D721Med (cell line): ENCODE measurements around the gene FAM117B.

Source experiments
- DNase-seq: peaks from one replicate; pipeline ENCODE4 v3.0.0; 2011; ENCODE audit warnings: low spot score; ENCODE audit not compliant: insufficient read length
- FAIRE-seq: peaks from 2 replicates; lab custom pipeline; 2011; peaks lifted over from hg19 to GRCh38; lab: Jason Lieb, UNC
- TF ChIP-seq, protein P1 (sequence below): IDR thresholded peaks from 2 replicates; pipeline ENCODE4 v1.5.1; 2012; ENCODE audit warnings: mild to moderate bottlenecking, control low read depth; ENCODE audit not compliant: insufficient read depth; ENCODE audit errors: missing control alignments

The FAM117B gene

DNA sequence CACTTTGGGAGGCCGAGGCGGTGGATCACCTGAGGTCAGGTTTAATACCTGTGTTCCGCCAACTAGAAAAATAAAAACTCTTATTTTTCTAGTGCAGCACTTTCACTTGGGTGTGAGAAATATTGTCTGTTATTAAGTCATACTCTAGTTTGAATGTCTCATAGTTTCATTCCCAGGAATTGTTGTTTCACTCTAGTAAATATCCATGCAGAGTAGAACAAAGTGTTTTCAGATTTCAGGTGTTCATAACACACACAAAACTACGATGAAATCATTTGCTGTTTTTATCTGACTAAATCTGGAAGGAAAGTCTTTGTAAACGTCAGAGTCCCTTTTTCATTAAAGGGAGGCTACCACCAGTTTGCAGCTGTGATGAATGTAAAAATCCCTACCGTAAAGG is 4.0 kb downstream of the FAM117B start:
- FAIRE-seq (no peak), DNase-seq (no peak)
- TF ChIP-seq, protein P1, sequence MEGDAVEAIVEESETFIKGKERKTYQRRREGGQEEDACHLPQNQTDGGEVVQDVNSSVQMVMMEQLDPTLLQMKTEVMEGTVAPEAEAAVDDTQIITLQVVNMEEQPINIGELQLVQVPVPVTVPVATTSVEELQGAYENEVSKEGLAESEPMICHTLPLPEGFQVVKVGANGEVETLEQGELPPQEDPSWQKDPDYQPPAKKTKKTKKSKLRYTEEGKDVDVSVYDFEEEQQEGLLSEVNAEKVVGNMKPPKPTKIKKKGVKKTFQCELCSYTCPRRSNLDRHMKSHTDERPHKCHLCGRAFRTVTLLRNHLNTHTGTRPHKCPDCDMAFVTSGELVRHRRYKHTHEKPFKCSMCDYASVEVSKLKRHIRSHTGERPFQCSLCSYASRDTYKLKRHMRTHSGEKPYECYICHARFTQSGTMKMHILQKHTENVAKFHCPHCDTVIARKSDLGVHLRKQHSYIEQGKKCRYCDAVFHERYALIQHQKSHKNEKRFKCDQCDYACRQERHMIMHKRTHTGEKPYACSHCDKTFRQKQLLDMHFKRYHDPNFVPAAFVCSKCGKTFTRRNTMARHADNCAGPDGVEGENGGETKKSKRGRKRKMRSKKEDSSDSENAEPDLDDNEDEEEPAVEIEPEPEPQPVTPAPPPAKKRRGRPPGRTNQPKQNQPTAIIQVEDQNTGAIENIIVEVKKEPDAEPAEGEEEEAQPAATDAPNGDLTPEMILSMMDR, result no peak

DNA sequence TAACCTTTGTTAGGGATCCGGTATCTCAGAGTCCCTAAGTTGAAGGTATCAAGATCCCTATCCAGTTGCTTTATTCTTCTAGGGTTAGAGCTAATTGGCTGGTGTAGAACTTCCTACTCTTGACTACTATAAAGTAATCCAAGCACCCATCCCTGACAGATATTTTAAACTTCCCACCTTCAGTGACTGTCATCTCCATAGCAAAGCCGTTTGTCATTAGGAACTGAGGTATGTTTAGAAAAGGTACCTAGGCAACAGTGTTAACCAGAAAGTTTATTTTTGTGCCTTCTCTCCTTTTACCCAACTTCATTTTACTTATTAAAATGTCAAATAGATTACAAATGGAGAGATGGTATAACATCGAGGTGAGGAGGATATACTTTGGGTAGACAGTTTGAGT is 4.5 kb downstream of the FAM117B start:
- FAIRE-seq (no peak), DNase-seq (no peak)
- TF ChIP-seq, protein P1, result no peak

DNA sequence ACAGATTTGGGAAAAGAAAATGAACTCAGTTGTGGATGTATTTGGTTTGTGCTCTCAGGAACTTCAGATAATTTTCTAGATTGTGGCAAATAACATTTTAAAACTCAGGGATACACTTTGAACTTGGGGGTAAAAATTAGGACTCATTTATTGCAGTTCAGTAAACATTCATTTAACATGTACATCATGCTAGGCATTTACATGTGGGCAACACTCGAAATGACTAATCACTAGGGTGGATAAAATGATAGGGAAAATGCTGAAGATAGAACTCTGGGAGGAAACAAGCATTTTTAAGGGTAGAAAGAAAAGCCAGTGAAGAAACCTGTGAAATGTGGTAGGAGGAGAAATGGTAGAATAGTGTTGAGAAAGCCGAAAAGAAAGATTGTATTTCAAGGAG is 7.8 kb downstream of the FAM117B start:
- no peak for DNase-seq
- FAIRE-seq, result no peak
- TF ChIP-seq, protein P1, result no peak

DNA sequence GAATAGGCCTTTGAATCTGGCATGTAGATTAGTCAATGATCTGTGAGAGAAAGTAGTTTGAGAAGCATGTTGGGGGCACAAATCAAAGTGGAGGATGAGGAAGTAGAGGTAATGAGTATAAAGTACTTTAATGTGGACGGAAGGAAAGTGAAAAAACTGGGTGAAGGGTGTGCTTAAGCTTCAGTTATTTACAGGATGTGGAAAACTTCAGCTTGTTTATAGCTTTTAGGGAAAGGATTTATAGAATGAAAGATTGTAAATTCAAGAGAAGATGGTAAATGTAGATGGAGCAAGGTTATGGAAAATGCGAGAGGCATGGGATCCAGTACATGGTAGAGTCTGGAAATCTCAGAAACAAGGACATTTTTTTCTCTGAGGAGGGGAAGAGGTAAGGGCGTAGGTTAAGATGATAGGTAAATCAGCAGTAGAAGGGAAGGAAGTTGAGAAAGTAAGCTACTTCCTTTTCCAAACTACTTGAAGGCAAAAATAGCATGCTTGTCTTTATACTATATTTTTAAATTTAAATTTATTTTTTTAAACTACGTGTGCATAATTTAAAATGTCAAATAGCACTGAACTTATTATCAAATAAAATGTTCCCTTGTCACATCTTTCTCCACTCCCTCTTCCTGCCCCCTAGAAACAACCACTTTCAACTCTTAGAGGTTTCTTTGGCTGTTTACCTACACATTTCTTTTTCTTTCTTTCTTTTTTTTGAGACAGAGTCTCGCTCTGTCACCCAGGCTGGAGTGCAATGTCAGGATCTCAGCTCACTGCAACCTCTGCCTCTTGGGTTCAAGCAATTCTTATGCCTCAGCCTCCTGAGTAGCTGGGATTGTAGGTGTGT is 8.5 kb downstream of the FAM117B start:
- FAIRE-seq, result peak; percentile 25
- TF ChIP-seq, protein P1, result no peak
- DNase-seq, result no peak

DNA sequence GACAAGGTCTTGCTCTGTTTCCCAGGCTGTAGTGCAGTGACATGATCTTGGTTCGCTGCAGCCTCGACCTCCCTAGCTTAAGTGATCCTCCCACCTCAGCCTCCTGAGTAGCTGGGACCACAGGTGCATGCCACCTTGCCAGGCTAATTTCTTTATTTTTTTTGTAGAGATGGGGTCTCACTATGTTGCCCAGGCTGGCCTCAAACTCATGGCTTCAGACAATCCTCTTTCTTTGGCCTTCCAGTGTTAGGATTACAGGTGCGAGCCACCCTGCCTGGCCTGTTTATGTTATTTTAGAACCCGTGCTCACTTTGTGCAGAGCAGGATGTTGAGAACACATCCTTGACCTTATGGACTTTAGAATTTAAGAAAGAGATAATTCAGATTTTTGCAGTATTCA is 17.4 kb downstream of the FAM117B start:
- FAIRE-seq, result no peak
- DNase-seq, result no peak
- TF ChIP-seq, protein P1, result no peak

DNA sequence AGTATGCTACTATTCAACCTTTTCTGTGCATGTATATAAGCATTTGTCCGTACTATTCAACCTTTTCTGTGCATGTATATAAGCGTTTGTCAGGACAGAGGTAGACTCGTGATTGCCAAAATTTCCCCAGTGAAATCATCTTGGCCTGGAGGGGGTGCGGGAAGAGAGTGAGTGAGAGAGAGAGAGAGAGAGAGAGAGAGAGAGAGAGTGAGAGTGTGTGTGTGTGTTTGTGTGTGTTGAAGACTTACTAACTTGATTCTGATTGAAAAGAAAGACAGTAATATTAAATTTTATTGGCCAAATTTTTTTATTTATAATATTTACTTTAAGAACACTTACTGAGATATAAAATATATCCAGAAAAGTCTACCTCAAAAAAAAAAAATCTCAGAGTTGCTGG is 19.1 kb downstream of the FAM117B start:
- no peak for DNase-seq
- TF ChIP-seq, protein P1, result no peak
- FAIRE-seq, result no peak

DNA sequence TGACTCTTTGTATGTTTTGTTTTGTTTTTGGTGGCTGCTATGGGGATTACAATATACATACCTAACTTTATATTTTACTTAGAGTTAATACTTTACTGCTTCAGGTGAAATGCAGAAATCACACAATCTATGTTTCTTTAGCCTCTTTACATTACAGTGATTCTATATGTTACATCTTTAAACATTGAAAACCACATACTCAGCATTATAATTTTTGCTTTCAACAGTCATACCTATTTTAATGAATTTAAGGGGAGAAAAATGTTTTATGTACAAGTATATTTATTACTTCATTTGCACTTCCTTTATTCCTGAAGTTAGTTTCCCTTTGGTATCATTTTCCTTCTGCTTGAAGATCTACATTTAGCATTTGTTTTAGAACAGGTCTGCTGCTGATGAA is 23.1 kb downstream of the FAM117B start:
- DNase-seq, result no peak
- TF ChIP-seq, protein P1, result no peak
- no peak for FAIRE-seq
